Keratinocyte (primary cell): Measurements from ENCODE around the gene THSD7B. TPM values are rescaled to one million over a fixed set of nuclear protein-coding genes. Genes with fewer than 3 reads are reported as not detected.

Source experiments
- DNase-seq: peaks from one replicate; pipeline ENCODE4 v3.0.0-alpha.2; 2011; ENCODE audit warnings: low read depth, missing footprints, low spot score
- FAIRE-seq: peaks from 2 replicates; lab custom pipeline; 2011; peaks lifted over from hg19 to GRCh38; lab: Jason Lieb, UNC
- H2AFZ ChIP-seq: 2 replicates; pipeline ENCODE4 v1.6.0; 2012; ENCODE audit warnings: low read length, control low read depth, inconsistent platforms; ENCODE audit not compliant: control insufficient read depth
- H3K27ac ChIP-seq: 2 replicates; pipeline ENCODE4 v1.5.1; 2011; ENCODE audit warnings: low read length; ENCODE audit not compliant: control insufficient read depth, insufficient read depth
- H3K27me3 ChIP-seq: 3 replicates; pipeline ENCODE4 v1.6.0; 2011; ENCODE audit warnings: low read length; ENCODE audit not compliant: control insufficient read depth, insufficient read depth; ENCODE audit errors: extremely low read depth
- H3K36me3 ChIP-seq, 2 experiments: 2 replicates in 1 of 2; 3 replicates in 1 of 2; pipeline ENCODE4 v1.5.1; 2011; ENCODE audit warnings: low read length in 2 of 2, mild to moderate bottlenecking in 1 of 2; ENCODE audit not compliant: control insufficient read depth in 2 of 2, insufficient read depth in 2 of 2; ENCODE audit errors: extremely low read depth in 1 of 2
- H3K4me1 ChIP-seq: 3 replicates; pipeline ENCODE4 v1.5.1; 2011; ENCODE audit warnings: low read length; ENCODE audit not compliant: control insufficient read depth, insufficient read depth; ENCODE audit errors: extremely low read depth
- H3K4me2 ChIP-seq: 3 replicates; pipeline ENCODE4 v1.6.0; 2011; ENCODE audit warnings: low read depth, low read length; ENCODE audit not compliant: control insufficient read depth, insufficient read depth; ENCODE audit errors: extremely low read depth
- H3K4me3 ChIP-seq, 3 experiments: fragments of 200-600 bp in 1 of 3; sonication (generic) in 1 of 3; 2 replicates in 2 of 3; 3 replicates in 1 of 3; pipeline ENCODE4 v1.5.1; 2011 to 2016; ENCODE audit warnings: low read length in 3 of 3, mild to moderate bottlenecking in 3 of 3, control low read depth in 2 of 3, inconsistent platforms in 1 of 3, low read depth in 1 of 3, mixed read lengths in 1 of 3, mixed run types in 1 of 3, moderate library complexity in 1 of 3; ENCODE audit not compliant: control insufficient read depth in 2 of 3, insufficient read depth in 2 of 3; ENCODE audit errors: extremely low read depth in 1 of 3
- H3K79me2 ChIP-seq: 2 replicates; pipeline ENCODE4 v1.6.0; 2012; ENCODE audit warnings: low read length; ENCODE audit not compliant: control insufficient read depth, insufficient read depth
- H3K9ac ChIP-seq: 3 replicates; pipeline ENCODE4 v1.6.0; 2011; ENCODE audit warnings: low read length; ENCODE audit not compliant: control insufficient read depth, insufficient read depth; ENCODE audit errors: extremely low read depth
- H3K9me1 ChIP-seq: 3 replicates; pipeline ENCODE4 v1.6.0; 2011; ENCODE audit warnings: low read length; ENCODE audit not compliant: control insufficient read depth, insufficient read depth; ENCODE audit errors: extremely low read depth
- H3K9me3 ChIP-seq: 2 replicates; pipeline ENCODE4 v1.5.1; 2012; ENCODE audit warnings: low read depth, low read length; ENCODE audit not compliant: control insufficient read depth
- H4K20me1 ChIP-seq: 3 replicates; pipeline ENCODE4 v1.6.0; 2011; ENCODE audit warnings: low read length; ENCODE audit not compliant: control insufficient read depth, insufficient read depth; ENCODE audit errors: extremely low read depth
- CTCF ChIP-seq, 3 experiments: IDR thresholded peaks in 1 of 3; conservative IDR thresholded peaks in 1 of 3; optimal IDR thresholded peaks in 1 of 3; 2 replicates in 2 of 3; 3 replicates in 1 of 3; pipeline versions ENCODE3 to v1.5.1; 2011; ENCODE audit warnings: low read length in 3 of 3, mild to moderate bottlenecking in 3 of 3, moderate library complexity in 2 of 3, control low read depth in 1 of 3, inconsistent platforms in 1 of 3; ENCODE audit not compliant: insufficient read depth in 2 of 3; ENCODE audit errors: extremely low read depth in 1 of 3
- EZH2 ChIP-seq: IDR thresholded peaks from one replicate; pipeline ENCODE4 v1.6.1; 2012; ENCODE audit warnings: inconsistent platforms, mild to moderate bottlenecking, low read length, moderate library complexity
- dilution Hi-C: fragments of 300-500 bp; cut with MboI; formaldehyde crosslinking; loops from one replicate; pipeline ENCODE4 v1.7.0; 2020; ENCODE audit warnings: low sequenced_read_pairs; ENCODE audit not compliant: extremely low pct_ligation_motif_present
- polyA plus RNA-seq, 5 experiments: library from polyadenylated mRNA; depleted of rRNA in 3 of 5; stranded (reverse) in 3 of 5; stranded (forward) in 1 of 5; unstranded in 1 of 5; fragments of >200 nt; gene quantifications; 1 replicate in 1 of 5; 2 replicates in 3 of 5; 3 replicates in 1 of 5; pipeline versions ENCODE4 v1.2.1 to v1.2.3, GENCODE V29; 2011 to 2012; ENCODE audit warnings: missing spikeins in 2 of 5, low read depth in 1 of 5, low replicate concordance in 1 of 5

The THSD7B gene
- polyA plus RNA-seq, 1 donor (not counting 4 experiments of a cell fraction or from before 2014, with no cell fraction given) = 0.04 TPM

GRCh38 chr2:136962105-136962725 is 196.9 kb downstream of the THSD7B start:
- Histone ChIP-seq H3K36me3 (no peaks in the 10 kb centered on the region), H3K4me3 (no peak overlapping the region), H3K4me2 (no peak overlapping the region), H2AFZ (no peak overlapping the region), H4K20me1 (no peaks in the 10 kb centered on the region), H3K27me3 (no peaks in the 10 kb centered on the region), H3K9me3 (no peaks in the 10 kb centered on the region), H3K27ac (no peak overlapping the region), H3K4me1 (no peaks in the 10 kb centered on the region), H3K79me2 (no peaks in the 10 kb centered on the region), H3K9ac (no peak overlapping the region), H3K9me1 (no peaks in the 10 kb centered on the region)
- FAIRE-seq = no peak
- TF ChIP-seq CTCF (optimal IDR thresholded peaks at IDR 0.05 in 1 of 3, IDR thresholded peaks at IDR 0.05 in 1 of 3, conservative IDR thresholded peaks at IDR 0.05 in 1 of 3; ENCODE audit: extremely low read depth in 1 of 3, insufficient read depth in 2 of 3, low read length in 3 of 3) = no peak
- no peak for TF ChIP-seq EZH2
- DNase-seq = no peak
- dilution Hi-C loops = no loop called here

- dilution Hi-C loops = no loop called here
- H3K9me1 ChIP-seq = no peaks in the 10 kb centered on the region
- no peak overlapping the region for H2AFZ ChIP-seq
- no peaks in the 10 kb centered on the region for H3K79me2 ChIP-seq
- H3K27me3 ChIP-seq = no peaks in the 10 kb centered on the region
- no peak overlapping the region for H3K9ac ChIP-seq
- FAIRE-seq = no peak
- no peak for TF ChIP-seq EZH2
- no peak for TF ChIP-seq CTCF (optimal IDR thresholded peaks at IDR 0.05 in 1 of 3, IDR thresholded peaks at IDR 0.05 in 1 of 3, conservative IDR thresholded peaks at IDR 0.05 in 1 of 3; ENCODE audit: extremely low read depth in 1 of 3, insufficient read depth in 2 of 3, low read length in 3 of 3)
- H3K36me3 ChIP-seq = no peaks in the 10 kb centered on the region
- H4K20me1 ChIP-seq = no peaks in the 10 kb centered on the region
- no peak for DNase-seq
- no peak overlapping the region for H3K27ac ChIP-seq
- H3K4me1 ChIP-seq = no peaks in the 10 kb centered on the region
- no peak overlapping the region for H3K4me3 ChIP-seq
- H3K9me3 ChIP-seq = no peaks in the 10 kb centered on the region
- H3K4me2 ChIP-seq = no peak overlapping the region
These were observed 201.1 kb downstream of the THSD7B start for GRCh38 chr2:136966485-136966884.
